Measurements from ENCODE around the gene FAM114A1.
A peak's percentile ranks its signal among the peaks of the same experiment; 100 is the strongest.
"Not testable (repeated sequence)": the region's sequence is repeated elsewhere in the genome, so short reads cannot be mapped to it uniquely, and the experiment has no call there.

The FAM114A1 gene

DNA sequence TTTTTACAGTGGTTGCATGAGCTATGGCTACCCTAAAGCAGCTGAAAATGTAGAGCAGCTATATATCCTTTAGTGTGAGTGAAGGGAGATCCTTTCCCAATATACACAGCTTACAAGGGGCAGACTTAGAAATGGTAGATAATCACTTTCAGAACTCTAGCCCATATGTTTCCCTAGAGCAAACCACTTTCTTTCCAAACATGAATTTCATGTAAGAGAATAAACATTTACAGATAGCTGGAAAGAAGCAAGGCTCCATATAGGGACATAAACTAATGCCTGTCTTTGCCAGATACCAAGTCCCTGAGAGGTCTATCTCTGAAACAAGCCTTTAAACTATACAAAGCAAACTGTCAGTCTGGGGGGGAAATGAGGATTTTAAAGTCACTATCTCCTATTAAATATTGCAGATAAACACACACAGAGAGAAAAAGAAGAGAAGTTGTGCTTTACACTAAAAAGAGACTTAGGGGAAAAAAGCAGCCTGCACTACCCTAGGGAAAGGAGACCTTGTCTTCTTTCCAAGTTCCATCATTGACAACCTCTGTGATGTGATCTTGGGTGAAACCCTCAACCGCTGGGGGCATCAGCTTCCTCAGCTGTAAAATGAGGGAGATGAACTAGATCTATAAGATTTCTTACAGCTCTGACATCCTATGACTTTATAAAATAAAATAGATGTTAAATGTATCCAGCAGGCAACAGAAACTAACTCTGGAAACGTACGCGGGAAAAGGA is 91.0 kb downstream of the FAM114A1 start:
- FAIRE-seq (no peak), DNase-seq (ENCODE audit: insufficient read length, low spot score) (no peak)

DNA sequence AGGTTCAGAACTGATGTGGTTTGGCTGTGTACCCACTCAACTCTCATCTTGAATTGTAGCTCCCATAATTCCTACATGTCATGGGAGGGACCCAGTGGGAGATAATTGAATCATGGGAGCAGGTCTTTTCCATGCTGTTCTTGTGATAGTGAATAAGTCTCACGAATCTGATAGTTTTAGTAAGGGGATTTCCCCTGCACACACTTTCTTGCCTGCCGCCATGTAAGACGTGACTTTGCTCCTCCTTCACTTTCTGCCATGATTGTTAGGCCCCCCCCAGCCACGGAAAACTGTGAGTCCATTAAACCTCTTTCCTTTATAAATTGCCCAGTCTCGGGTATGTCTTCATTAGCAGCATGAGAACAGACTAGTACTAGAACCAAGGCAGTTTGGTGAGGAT is 91.6 kb downstream of the FAM114A1 start:
- not testable (repeated sequence) for FAIRE-seq; DNase-seq (ENCODE audit: insufficient read length, low spot score)

DNA sequence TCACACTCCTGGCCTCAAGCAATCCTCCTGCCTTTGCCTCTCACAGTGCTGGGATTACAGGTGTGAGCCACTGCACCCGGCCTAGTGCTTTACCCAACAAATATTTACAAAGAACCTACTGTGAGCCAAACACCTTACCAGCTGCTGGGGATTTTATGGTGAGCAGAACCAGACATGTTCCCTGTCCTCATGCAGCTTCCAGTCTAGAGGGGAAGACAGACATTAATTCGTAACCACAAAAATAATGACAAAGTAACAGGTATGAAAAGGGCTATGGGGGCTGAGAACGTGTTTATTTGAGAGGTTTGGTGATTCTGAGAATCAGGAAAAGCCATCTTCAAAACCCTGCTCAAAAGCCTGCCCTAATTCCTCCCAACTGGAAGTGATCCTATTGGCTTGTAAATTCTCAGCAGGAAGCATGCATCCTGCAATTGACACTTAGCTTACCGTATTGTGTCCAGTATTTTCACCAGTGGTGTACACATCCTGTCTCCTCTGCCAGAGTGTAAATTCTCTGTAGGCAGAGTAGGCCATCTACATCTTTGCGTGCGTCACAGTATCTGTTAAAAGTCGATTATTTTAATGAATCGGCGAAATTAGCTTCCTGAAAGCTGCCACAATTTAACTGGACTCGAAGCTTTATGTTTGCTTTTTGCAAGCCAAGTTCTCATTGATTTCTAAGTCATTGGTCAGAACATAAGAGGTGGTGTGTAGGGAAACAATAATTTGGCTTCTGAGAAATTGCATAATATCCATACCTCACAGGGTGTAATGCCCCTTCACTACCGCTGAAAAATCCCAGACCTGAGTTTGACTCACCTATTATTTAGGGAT is 97.6 kb downstream of the FAM114A1 start:
- DNase-seq (ENCODE audit: insufficient read length, low spot score) (no peak), FAIRE-seq (no peak)

DNA sequence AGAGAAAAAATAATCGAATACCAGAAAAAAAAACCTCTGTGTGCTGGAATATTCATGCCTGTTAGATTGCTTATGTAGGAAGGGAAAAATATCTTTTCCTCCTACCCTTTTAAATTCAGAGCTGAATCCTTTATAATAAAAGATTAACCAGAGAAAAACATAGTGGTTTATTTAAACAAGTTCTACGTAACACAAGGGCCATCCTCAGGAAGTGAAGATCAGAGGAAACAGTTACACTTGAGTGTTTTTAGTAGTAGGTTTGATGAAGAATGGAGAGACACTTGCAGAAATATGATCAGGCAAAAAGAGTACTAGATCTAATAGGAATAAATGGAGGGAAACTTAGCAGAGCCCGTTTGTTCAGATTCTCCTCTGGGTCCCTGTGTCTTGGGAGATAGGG is 98.3 kb downstream of the FAM114A1 start:
- FAIRE-seq: no peak
- DNase-seq (ENCODE audit: insufficient read length, low spot score): no peak

DNA sequence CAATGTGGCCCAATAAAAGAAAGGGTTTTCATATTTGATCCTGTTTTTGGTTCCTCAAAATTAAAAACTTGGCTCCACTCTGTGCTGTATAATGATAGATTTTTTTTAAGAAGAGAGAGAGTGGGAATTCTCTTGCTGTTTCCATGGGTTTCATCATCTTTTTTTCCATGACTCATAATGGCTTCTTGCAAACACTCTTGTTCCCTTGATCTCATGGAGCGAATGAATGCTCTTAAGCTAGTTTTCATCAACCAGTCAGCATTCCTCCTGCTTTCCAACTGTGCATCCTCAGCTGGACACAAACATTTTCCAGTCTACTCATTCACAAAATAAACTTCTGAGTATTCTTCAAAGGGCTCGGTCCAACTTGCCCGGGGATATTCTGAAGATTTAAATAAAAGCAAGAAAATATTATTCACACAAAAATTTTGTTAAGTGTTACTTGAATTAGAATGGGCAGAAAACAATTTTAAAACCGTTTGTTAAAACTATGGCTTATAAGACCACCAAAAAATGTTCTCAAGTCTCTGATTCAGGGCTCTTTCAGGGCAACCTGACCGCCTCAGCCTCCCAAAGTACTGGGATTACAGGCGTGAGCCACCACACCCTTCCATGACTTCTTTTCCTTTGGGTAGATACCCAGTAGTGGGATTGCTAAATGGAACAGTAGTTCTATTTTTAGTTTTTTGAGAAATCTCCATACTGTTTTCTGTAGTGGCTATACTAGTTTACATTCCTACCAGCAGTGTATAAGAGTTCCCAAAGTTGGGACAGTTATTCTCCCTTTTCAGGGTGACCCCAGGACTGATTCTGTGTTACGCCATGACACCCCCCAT is 99.9 kb downstream of the FAM114A1 start:
- FAIRE-seq (no peak), DNase-seq (ENCODE audit: insufficient read length, low spot score) (peak; percentile 51)

DNA sequence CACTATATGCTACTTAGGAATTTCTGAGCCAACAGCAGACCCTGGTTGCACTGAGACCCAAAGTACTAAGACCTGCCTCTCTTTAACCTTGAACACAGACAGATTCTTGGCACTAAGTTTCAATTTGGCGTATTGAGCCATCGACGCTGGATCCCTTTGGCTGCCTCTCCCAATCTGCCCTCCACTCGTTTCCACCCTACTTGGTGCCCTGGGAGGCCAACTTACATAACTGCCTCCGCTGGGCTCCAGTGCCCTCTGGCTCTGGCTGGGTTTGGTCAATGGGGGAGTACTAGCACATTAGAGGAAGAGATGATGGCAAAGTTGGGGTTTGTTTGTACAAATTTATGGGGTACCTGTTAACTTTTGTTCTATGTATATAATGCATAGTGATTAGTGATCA is 101.1 kb downstream of the FAM114A1 start:
- FAIRE-seq: no peak
- DNase-seq (ENCODE audit: insufficient read length, low spot score): no peak

DNA sequence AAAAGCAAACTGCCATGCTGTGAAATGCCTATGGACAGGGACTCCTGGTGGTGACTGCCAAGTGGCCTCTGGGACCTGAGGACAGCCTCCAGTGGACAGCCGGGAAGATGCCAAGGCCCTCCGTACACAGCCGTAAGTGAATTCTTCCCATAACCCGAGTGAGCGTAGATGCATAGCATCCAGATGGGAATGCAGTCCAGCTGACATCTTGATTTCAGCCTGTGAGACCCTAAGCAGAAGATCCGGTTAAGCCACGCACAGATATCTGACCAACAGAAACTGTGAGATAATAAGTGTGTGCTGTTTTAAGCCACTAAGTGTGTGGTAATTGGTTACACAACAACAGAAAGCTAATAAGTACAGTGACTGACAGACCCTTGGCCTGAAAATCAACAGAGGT is 108.7 kb downstream of the FAM114A1 start:
- no peak for DNase-seq (ENCODE audit: insufficient read length, low spot score)
- no peak for FAIRE-seq

DNA sequence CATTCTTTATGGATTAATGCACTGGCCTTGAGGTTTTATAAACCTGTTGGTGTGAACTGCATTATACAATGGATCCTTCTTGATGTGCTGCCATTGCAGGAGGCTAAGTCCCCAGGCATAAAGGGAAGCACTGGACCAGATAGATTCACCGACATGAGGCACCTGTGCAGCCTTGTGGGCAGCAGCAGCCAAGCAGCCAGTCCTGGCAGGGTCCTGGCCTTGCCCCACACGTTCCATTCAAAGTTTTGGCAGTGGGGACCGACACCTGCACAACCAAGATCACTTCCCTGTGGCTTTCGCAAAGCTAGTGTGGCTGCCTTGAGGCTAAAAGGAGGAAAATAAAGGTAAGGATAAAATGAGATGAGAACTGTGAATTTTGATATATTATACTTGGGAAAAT is 111.5 kb downstream of the FAM114A1 start:
- DNase-seq (ENCODE audit: insufficient read length, low spot score) (no peak), FAIRE-seq (no peak)

DNA sequence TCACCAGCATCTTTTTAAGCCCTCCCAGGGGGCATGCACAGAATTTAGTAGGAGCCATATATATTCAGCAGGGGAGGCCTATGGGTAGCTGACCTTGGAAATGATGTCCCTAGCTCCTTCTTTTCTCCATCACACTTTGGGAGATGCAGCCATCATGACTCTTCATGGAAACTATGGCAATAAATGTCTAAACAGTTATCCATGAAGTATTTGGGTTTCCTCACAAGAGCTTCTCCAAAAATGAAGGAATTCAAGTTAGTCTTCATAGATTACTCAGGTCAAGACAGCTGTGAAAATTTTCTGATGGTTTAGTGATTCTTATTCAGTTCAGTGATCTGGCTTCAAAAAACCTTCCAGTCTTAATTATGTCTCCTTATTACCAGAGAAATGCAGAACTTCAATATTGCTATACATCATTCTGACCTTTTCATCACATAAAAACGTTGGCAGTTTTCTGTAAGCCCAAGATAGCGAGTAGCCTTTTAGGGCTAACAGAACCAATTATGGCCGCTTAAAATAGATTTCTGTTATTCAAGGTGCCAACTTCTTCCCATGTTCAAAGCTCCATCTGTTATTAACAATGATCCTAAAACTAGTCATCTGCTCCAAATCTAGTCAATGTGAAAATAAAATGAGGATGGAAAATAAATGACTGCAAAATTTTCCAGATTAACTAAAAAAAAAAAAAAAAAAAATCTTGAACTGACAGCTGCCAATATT is 112.1 kb downstream of the FAM114A1 start:
- FAIRE-seq (no peak), DNase-seq (ENCODE audit: insufficient read length, low spot score) (no peak)

DNA sequence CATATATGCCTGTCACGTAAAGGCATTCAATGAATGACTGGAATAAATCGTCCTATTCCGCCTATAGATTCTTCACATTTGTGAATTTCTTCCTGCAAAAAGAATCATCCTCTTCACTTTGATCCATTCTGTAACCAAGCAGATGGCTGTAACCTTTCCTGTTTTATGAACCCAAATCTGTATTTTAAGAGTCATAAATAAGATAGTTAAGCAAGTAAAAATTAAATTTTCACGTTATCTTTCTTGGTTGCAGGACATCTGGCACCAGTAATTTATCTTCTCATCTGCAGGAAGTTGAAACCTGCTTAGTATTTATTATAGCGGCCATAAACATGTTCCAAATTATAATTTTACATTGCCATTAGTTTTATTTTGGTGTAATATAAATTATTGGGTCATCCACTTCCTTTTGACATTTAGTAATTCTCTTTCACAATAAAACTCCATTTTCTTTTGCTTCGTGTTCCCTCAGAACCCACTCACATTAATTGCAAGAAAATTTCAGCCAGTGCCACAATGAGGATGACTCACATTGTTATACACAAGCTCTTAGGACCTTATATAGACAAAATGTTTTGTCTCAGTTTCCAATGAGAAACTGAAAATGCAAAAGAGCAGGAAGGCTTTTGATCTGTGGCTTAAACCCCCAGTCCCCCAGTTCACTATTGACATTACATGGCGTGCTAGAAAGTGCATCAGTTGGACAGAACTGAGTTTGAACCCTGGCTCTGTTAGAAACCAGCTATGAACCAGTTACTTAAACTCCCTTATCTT is 113.5 kb downstream of the FAM114A1 start:
- DNase-seq (ENCODE audit: insufficient read length, low spot score) (no peak), FAIRE-seq (no peak)

DNA sequence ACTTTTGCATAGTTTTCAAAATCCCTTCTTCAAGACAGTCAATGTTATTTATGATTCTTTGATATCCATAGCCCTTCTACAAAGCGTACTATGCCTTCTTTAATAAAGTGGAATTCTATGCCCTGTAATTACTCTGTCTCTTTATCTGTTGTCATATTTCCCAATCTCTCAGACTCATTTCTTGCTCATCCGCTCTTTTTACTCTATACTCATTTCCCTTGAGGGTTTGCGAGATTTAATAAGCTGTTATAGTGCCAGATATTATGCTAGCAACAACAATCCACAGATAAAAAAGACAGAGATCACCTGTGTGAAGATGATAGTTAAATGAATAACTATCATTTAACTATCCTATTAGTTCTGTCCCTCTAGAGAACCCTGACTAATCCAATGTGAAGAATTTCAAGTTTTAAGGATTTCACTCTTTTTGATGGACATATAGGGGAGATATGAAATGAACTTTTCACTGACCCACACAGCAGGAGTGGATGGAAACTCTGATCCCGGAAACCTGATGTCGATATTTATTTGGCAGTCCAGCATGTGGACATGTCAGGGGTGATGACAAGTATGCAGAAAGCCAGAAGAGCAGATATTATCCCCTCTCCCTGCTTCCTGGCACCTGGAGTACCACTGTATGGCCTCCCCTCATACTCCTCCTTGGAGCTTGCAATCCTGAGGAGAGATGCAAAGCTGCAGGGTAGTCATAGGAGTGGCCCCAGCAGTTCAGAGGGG is 114.9 kb downstream of the FAM114A1 start:
- FAIRE-seq: no peak
- DNase-seq (ENCODE audit: insufficient read length, low spot score): no peak

DNA sequence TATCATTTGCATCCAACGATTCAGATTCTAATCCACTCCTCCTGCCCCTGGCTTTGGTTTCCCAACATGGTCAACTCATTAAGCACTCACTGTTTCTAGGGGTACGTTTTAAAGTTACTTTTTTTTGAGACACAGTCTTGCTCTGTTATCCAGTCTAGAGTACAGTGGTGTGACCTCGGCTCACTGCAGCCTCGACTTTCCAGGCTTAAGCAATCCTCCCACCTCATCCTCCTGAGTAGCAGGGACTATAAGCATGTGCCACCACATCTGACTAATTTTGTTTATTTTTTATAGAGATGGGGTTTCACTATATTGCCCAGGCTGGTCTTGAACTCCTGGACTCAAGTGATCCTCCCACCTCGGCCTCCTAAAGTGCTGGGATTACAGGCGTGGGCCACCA is 115.7 kb downstream of the FAM114A1 start:
- DNase-seq (ENCODE audit: insufficient read length, low spot score) (no peak), FAIRE-seq (no peak)

DNA sequence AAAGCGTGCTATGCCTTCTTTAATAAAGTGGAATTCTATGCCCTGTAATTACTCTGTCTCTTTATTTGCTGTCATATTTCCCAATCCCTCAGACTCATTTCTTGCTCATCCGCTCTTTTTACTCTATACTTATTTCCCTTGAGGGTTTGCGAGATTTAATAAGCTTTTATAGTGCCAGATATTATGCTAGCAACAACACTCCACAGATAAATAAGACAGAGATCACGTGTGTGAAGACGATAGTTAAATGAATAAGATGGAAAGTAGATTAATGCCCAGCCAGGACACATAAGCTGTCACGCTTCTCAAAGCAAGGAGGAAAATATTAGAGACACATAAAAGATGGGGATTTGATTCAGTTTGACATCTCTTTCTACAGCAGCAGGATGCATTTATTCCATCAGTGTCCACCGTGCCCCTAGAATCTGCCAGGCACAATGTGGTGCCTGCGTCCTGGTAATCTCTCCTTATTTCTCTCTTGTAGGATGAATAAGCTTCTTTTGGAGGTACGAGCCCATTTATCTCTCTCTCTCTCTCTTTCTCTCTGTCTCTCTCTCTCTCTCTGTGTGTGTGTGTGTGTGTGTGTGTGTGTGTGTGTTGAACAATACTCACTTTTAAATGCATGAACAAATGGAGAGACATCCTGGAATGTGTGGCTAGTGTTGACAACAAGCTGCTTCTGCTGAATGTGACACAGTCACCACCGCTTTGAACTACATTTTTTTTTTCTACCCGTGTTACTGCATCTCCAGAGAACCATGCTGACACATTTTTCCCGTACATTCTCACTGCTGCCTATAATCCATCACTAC is 116.4 kb downstream of the FAM114A1 start:
- DNase-seq (ENCODE audit: insufficient read length, low spot score) (no peak), FAIRE-seq (no peak)

DNA sequence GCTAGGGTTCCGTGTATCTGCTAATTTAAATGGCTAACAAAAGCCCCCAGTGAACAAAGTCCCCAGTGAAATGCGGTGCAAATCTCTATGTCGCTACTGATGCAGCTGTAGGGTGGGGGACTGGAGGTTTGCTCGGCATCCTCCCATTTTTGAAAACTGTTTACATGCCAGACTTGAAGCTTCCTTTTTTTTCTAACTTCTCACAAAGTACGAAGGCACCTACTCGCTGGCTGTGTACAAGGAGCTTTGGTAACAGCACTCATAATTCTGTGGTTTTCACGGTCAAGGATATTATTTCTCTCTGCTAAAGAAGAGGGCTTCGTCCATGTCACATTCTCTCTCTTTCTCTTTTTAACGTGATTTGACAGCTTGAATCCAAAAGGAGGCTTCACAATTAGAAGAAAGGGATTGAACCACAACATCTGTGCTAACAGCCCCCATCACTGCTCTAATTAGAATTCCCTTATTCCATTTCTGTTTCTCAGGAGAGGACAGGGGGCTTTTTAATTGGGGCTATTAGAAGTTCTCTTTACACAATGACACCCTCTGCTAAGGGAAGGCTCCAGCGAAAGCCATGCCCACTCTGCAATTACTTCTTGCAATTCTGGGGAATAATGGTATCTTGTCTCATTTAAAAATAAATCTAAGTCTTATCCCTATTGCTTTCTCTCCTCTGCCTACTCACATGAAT is 117.9 kb downstream of the FAM114A1 start:
- DNase-seq (ENCODE audit: insufficient read length, low spot score) (no peak), FAIRE-seq (no peak)

DNA sequence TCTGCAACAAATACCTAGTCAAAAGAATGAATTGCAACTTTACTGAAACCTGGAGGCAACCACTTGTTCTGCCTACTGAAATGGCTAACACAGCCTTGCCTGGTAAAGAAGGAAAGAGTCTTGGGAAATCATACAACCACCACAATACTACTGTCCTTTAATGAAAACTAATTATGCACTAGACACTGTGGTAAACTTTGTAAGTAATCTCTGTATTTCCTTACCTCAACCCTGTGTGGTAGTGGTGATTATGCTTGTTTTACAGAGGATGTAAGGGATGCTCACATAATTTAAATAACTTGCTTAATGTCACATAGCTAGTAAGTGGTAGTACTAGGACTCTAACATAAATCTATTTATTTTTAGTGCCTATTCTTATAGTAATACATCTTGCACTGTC is 119.9 kb downstream of the FAM114A1 start:
- DNase-seq (ENCODE audit: insufficient read length, low spot score) (no peak), FAIRE-seq (no peak)

DNA sequence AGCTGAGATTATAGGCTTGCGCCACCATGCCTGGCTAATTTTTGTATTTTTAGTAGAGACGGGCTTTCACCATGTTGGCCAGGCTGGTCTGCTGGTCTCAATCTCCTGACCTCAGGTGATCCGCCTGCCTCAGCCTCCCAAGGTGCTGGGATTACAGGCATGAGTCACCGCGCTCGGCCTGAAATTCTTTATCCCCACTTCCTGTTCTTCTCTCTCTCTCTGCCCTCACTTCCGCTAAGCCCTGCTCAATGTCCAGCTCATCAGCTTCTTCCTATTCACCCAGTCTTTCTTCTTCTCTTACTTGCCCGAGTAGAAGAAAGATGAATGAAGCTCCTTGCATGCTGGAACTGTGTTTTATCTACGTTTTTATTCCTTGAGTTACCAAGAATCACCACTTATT is 120.7 kb downstream of the FAM114A1 start:
- FAIRE-seq; DNase-seq (ENCODE audit: insufficient read length, low spot score): not testable (repeated sequence)

DNA sequence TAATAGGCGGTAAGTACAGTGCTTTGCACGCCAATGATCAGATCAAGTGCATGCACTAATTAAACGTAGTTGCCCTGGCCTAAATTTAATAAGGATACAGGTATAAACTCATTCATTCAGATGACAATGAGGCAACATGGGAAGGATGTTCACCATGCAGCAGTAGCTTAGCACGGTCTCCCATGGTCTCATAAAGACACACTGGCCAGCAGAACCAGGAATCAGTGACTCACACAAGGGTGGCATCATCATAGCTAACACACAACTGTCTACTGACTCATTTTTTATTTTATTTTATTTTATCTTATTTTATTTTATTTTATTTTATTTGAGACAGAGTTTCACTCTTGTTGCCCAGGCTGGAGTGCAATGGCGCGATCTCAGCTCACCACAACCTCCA is 121.9 kb downstream of the FAM114A1 start:
- FAIRE-seq: no peak
- no peak for DNase-seq (ENCODE audit: insufficient read length, low spot score)

DNA sequence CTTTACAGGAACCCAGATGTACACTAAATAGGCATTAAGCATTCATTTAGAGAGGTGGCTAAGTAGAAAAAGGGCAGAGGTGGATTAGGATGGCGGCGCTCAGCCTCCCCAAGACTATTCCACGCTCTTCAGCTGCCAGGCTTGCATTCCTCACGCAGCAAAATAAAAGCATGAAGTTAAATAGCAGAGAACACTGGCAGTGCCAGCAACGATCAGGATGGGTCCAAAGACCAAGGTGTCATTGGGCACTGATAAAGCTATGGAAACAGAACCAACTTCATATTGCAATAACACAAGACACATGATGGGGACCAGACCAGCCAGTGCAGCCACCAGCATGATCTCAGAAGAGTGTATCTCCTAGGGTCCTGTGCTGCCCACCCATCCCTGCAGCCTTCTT is 122.6 kb downstream of the FAM114A1 start:
- FAIRE-seq (no peak), DNase-seq (ENCODE audit: insufficient read length, low spot score) (no peak)

Measured in HTR-8/SVneo (cell line).